B cell (primary cell): ENCODE data around the gene THRB. TPM values are rescaled to one million over a fixed set of nuclear protein-coding genes. Genes with fewer than 3 reads are reported as not detected.

Source experiments
- ATAC-seq: fragments of 200-7000 bp; cut with Tn5 transposase; one replicate; pipeline ENCODE4 v1.10.0; 2021; ENCODE audit warnings: low read depth, mild to moderate bottlenecking, moderate number of reproducible peaks, moderate library complexity
- CTCF ChIA-PET: fragments of 350-600 bp; sonication (Branson Sonifier 250); formaldehyde crosslinking; loops from one replicate; lab custom pipeline; 2021; ENCODE audit warnings: antibody characterized with exemption, inconsistent platforms; lab: Charles Lee
- POLR2A ChIA-PET: fragments of 350-600 bp; sonication (Branson Sonifier 250); formaldehyde crosslinking; loops from one replicate; lab custom pipeline; 2021; ENCODE audit warnings: antibody characterized with exemption; lab: Charles Lee
- DNase-seq: peaks from one replicate; pipeline ENCODE4 v3.0.0; 2013
- H2AFZ ChIP-seq: 2 replicates; pipeline ENCODE4 v1.6.1; 2012; ENCODE audit warnings: mild to moderate bottlenecking, low read depth, low read length; ENCODE audit not compliant: insufficient read depth, poor library complexity, severe bottlenecking
- H3K27ac ChIP-seq, 2 donors: 1 replicate in 1 of 2; 2 replicates in 1 of 2; pipeline ENCODE4 v1.5.1; 2012 to 2013; ENCODE audit warnings: low read length in 2 of 2, mild to moderate bottlenecking in 2 of 2, moderate library complexity in 1 of 2
- H3K27me3 ChIP-seq, 4 experiments: fragments of 200-600 bp in 1 of 4; sonication (generic) in 1 of 4; replicated peaks in 1 of 4; 1 replicate in 2 of 4; 2 replicates in 2 of 4; pipeline versions ENCODE4 v1.6.1 to v1.7.0; 2013 to 2016; ENCODE audit warnings: low read length in 3 of 4, mild to moderate bottlenecking in 2 of 4, mixed read lengths in 1 of 4, moderate library complexity in 1 of 4; ENCODE audit not compliant: insufficient read depth in 4 of 4, control insufficient read depth in 3 of 4; ENCODE audit errors: control extremely low read depth in 1 of 4
- H3K36me3 ChIP-seq, 2 experiments: replicated peaks in 1 of 2; 1 replicate in 1 of 2; 2 replicates in 1 of 2; pipeline versions ENCODE4 v1.6.1 to v1.7.1; 2013; ENCODE audit warnings: low read length in 1 of 2; ENCODE audit not compliant: insufficient read depth in 2 of 2, control insufficient read depth in 1 of 2; ENCODE audit errors: control extremely low read depth in 1 of 2, extremely low read depth in 1 of 2
- H3K4me1 ChIP-seq, 2 donors: fragments of 200-600 bp in 1 of 2; sonication (generic) in 1 of 2; 1 replicate in 1 of 2; 2 replicates in 1 of 2; pipeline versions ENCODE4 v1.5.1 to v1.6.1; 2013 to 2017; ENCODE audit warnings: low read length in 2 of 2; ENCODE audit not compliant: control insufficient read depth in 2 of 2, insufficient read depth in 2 of 2
- H3K4me2 ChIP-seq: replicated peaks from 2 replicates; pipeline ENCODE3; 2012; ENCODE audit warnings: mild to moderate bottlenecking, low read depth, low read length; ENCODE audit not compliant: poor library complexity, severe bottlenecking
- H3K4me3 ChIP-seq, 5 experiments: fragments of 200-600 bp in 1 of 5; sonication (generic) in 1 of 5; 1 replicate in 3 of 5; 2 replicates in 2 of 5; pipeline versions ENCODE4 v1.5.1 to v1.7.0; 2011 to 2016; ENCODE audit warnings: low read length in 4 of 5, mild to moderate bottlenecking in 4 of 5, low read depth in 2 of 5, control low read depth in 1 of 5, moderate library complexity in 1 of 5; ENCODE audit not compliant: insufficient read depth in 1 of 5; ENCODE audit errors: control extremely low read depth in 1 of 5, extremely low read depth in 1 of 5
- H3K79me2 ChIP-seq: fragments of 200-600 bp; sonication (generic); one replicate; pipeline ENCODE4 v1.6.0; 2016; ENCODE audit warnings: low read length; ENCODE audit not compliant: control insufficient read depth, insufficient read depth
- H3K9ac ChIP-seq: fragments of 200-600 bp; sonication (generic); 2 replicates; pipeline ENCODE4 v1.6.1; 2017; ENCODE audit warnings: mild to moderate bottlenecking, low read length, moderate library complexity
- H3K9me3 ChIP-seq, 3 donors: one replicate each; pipeline versions ENCODE4 v1.6.1 to v1.7.1; 2013; ENCODE audit warnings: low read length in 2 of 3; ENCODE audit not compliant: control insufficient read depth in 2 of 3, insufficient read depth in 1 of 3; ENCODE audit errors: control extremely low read depth in 1 of 3
- H4K20me1 ChIP-seq: 2 replicates; pipeline ENCODE4 v1.6.0; 2012; ENCODE audit warnings: mild to moderate bottlenecking, low read length; ENCODE audit not compliant: insufficient read depth, control insufficient read depth, poor library complexity, severe bottlenecking
- H3K27ac Mint-ChIP-seq: one replicate; pipeline ENCODE4 v1.8.0; 2021; ENCODE audit warnings: mixed read lengths
- H3K27me3 Mint-ChIP-seq: one replicate; pipeline ENCODE4 v1.8.0; 2021; ENCODE audit warnings: mixed read lengths
- H3K4me1 Mint-ChIP-seq: one replicate; pipeline ENCODE4 v1.8.0; 2021; ENCODE audit warnings: mixed read lengths
- H3K4me3 Mint-ChIP-seq: one replicate; pipeline ENCODE4 v1.8.0; 2021; ENCODE audit warnings: mixed read lengths
- H3K9me3 Mint-ChIP-seq: one replicate; pipeline ENCODE4 v1.8.0; 2022; ENCODE audit warnings: mixed read lengths; ENCODE audit not compliant: insufficient read depth
- EZH2 ChIP-seq: IDR thresholded peaks from 2 replicates; pipeline ENCODE4 v1.6.1; 2012; ENCODE audit warnings: borderline replicate concordance, low read depth, mild to moderate bottlenecking, moderate library complexity, low read length; ENCODE audit not compliant: insufficient read depth, poor library complexity, severe bottlenecking
- WGBS: methylation state at CpG from one replicate; pipeline ENCODE4 v1.1.5; 2013; ENCODE audit warnings: missing lambda C conversion rate; ENCODE audit not compliant: insufficient coverage; 5-methylcytosine and 5-hydroxymethylcytosine counted together
- intact Hi-C: fragments of 100-400 bp; cut with micrococcal nuclease; formaldehyde crosslinking; loops from one replicate; pipeline ENCODE4 v1.10.0; 2022
- polyA plus RNA-seq: library from polyadenylated mRNA; depleted of rRNA; stranded (reverse); fragments of >200 nt; gene quantifications from 2 replicates; pipeline ENCODE4 v1.2.3, GENCODE V29; 2012
- total RNA-seq, 2 donors: library from RNA; stranded (reverse); fragments of 120-200 nt in 1 of 2; gene quantifications; 1 replicate in 1 of 2; 2 replicates in 1 of 2; pipeline versions ENCODE4 v1.2.3 to v1.2.4, GENCODE V29; 2013 to 2022
- TF ChIP-seq, protein P1 (sequence below): fragments of 200-600 bp; IDR thresholded peaks from one replicate; pipeline ENCODE4 v1.8.0; 2022; ENCODE audit warnings: antibody characterized with exemption, mild to moderate bottlenecking

THRB gene
- total and polyA plus RNA-seq, 2 donors (not counting 1 experiment from before 2014, with no cell fraction given): 0.86 to 1.8 TPM

DNA sequence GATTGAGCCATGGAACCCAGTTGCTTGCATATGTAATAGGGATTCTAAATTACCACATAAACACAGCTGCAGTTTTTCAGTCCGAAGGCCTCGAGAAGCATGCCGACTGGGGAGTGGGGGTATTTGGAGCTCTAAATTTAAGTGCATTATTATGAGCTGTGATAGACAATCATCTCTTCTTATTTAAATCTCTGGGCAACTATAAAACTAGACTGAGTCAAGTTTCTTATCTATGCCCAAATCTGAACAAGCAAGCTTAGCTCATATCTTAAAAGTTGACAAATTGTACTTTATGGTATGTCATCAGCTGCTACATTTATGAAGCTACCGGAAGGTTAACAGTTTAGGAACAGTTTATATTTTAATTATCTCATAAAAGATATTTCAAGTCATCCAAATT is 19.5 kb upstream of the THRB start:
- H3K27ac Mint-ChIP-seq: no peak overlapping the region
- peaks cover 0 to 2% of the 10 kb centered on the region in 2 donors for H3K4me1 ChIP-seq
- ChIA-PET POLR2A (no interaction called here), CTCF (no interaction called here)
- no peaks in the 10 kb centered on the region for H3K79me2 ChIP-seq
- no peak for TF ChIP-seq EZH2
- TF ChIP-seq, protein P1, sequence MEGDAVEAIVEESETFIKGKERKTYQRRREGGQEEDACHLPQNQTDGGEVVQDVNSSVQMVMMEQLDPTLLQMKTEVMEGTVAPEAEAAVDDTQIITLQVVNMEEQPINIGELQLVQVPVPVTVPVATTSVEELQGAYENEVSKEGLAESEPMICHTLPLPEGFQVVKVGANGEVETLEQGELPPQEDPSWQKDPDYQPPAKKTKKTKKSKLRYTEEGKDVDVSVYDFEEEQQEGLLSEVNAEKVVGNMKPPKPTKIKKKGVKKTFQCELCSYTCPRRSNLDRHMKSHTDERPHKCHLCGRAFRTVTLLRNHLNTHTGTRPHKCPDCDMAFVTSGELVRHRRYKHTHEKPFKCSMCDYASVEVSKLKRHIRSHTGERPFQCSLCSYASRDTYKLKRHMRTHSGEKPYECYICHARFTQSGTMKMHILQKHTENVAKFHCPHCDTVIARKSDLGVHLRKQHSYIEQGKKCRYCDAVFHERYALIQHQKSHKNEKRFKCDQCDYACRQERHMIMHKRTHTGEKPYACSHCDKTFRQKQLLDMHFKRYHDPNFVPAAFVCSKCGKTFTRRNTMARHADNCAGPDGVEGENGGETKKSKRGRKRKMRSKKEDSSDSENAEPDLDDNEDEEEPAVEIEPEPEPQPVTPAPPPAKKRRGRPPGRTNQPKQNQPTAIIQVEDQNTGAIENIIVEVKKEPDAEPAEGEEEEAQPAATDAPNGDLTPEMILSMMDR: no peak
- peaks cover 0 to 8% (median 2%) of the 10 kb centered on the region in 4 experiments for H3K27me3 ChIP-seq
- DNase-seq: no peak
- no peak overlapping the region for H3K4me3 ChIP-seq
- no peak overlapping the region for H3K27ac ChIP-seq
- no peaks in the 10 kb centered on the region for H3K9me3 ChIP-seq
- no peaks in the 10 kb centered on the region for H3K9me3 Mint-ChIP-seq
- H4K20me1 ChIP-seq: no peaks in the 10 kb centered on the region
- no CpG with 5 or more reads among the region's 4 CpGs for WGBS
- peaks cover 6% of the 10 kb centered on the region for H3K27me3 Mint-ChIP-seq
- intact Hi-C loops: no loop called here
- no peak overlapping the region for H3K4me2 ChIP-seq
- no peak for ATAC-seq
- no peak overlapping the region for H3K4me3 Mint-ChIP-seq
- H2AFZ ChIP-seq: no peak overlapping the region
- H3K9ac ChIP-seq: no peak overlapping the region
- H3K36me3 ChIP-seq: no peaks in the 10 kb centered on the region
- H3K4me1 Mint-ChIP-seq: peaks cover 3% of the 10 kb centered on the region

DNA sequence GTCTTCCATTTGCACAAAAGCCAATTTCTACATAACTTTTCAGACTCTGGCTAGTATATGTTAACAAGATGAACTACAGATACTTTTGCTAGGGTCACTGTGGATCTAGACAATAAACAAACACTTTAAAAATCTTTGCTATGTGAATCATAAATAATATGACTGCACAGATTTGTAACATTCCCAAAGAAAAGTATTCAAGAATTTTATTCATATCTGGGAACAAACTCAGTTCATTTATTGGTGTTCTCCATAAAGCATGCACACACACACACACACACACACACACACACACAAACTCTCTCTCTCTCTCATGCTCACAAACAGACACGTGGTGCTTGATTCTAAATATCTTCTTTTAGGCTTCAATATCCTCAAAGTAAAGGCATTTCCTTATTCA is 18.8 kb upstream of the THRB start:
- WGBS: no CpG with 5 or more reads among the region's 1 CpG
- CTCF ChIA-PET: no interaction called here

More for the DNA sequence above, 18.8 kb upstream of the THRB start:
- peaks cover 2% of the 10 kb centered on the region for H3K27me3 Mint-ChIP-seq
- no peak overlapping the region for H3K4me3 Mint-ChIP-seq
- H4K20me1 ChIP-seq: no peaks in the 10 kb centered on the region
- no peak overlapping the region for H2AFZ ChIP-seq
- ATAC-seq (no peak), DNase-seq (no peak)
- peaks cover 3% of the 10 kb centered on the region in 2 donors for H3K4me1 ChIP-seq
- intact Hi-C loops: no loop called here
- H3K4me3 ChIP-seq: no peak overlapping the region
- POLR2A ChIA-PET: no interaction called here
- no peak overlapping the region for H3K4me2 ChIP-seq
- H3K4me1 Mint-ChIP-seq: peaks cover 6% of the 10 kb centered on the region
- peaks cover 0 to 4% (median 0%) of the 10 kb centered on the region in 4 experiments for H3K27me3 ChIP-seq
- no peak overlapping the region for H3K27ac ChIP-seq
- no peak overlapping the region for H3K9ac ChIP-seq
- TF ChIP-seq EZH2: no peak
- TF ChIP-seq, protein P1: no peak
- H3K79me2 ChIP-seq: no peaks in the 10 kb centered on the region
- H3K9me3 ChIP-seq: no peaks in the 10 kb centered on the region
- H3K36me3 ChIP-seq: no peaks in the 10 kb centered on the region
- H3K9me3 Mint-ChIP-seq: no peaks in the 10 kb centered on the region
- no peak overlapping the region for H3K27ac Mint-ChIP-seq
